Kidney (tissue), 14 donors: ENCODE data around the gene ARAP1. TPM values are rescaled to one million over a fixed set of nuclear protein-coding genes. Genes with fewer than 3 reads are reported as not detected.

Experiments
- DNase-seq, 5 donors: peaks; one replicate each; pipeline ENCODE4 v3.0.0-alpha.2; 2013 to 2020
- FAIRE-seq: peaks from 2 replicates; lab custom pipeline; 2012; peaks lifted over from hg19 to GRCh38; lab: Jason Lieb, UNC
- H3K27ac ChIP-seq, 2 donors: one replicate each; pipeline ENCODE4 v1.7.0; 2013; ENCODE audit warnings: low read depth in 2 of 2, low read length in 2 of 2, inconsistent platforms in 1 of 2
- H3K27me3 ChIP-seq: one replicate; pipeline ENCODE4 v1.7.1; 2013; ENCODE audit warnings: low read length, inconsistent platforms; ENCODE audit not compliant: control insufficient read depth, insufficient read depth
- H3K36me3 ChIP-seq, 3 donors: one replicate each; pipeline versions ENCODE4 v1.7.0 to v1.7.1; 2013; ENCODE audit warnings: low read length in 3 of 3, control low read depth in 1 of 3, inconsistent platforms in 1 of 3; ENCODE audit not compliant: insufficient read depth in 3 of 3, control insufficient read depth in 2 of 3
- H3K4me1 ChIP-seq, 3 donors: one replicate each; pipeline versions ENCODE4 v1.7.0 to v1.7.1; 2013; ENCODE audit warnings: low read length in 3 of 3, inconsistent platforms in 1 of 3, low read depth in 1 of 3; ENCODE audit not compliant: control insufficient read depth in 2 of 3, insufficient read depth in 2 of 3
- H3K4me3 ChIP-seq, 3 donors: one replicate each; pipeline versions ENCODE4 v1.7.0 to v1.8.1; 2013; ENCODE audit warnings: low read length in 3 of 3, control low read depth in 1 of 3, inconsistent platforms in 1 of 3
- H3K9ac ChIP-seq, 3 donors: one replicate each; pipeline versions ENCODE4 v1.7.0 to v1.7.1; 2013; ENCODE audit warnings: low read length in 3 of 3, control low read depth in 1 of 3, inconsistent platforms in 1 of 3
- H3K9me3 ChIP-seq, 3 donors: one replicate each; pipeline versions ENCODE4 v1.7.0 to v1.7.1; 2013; ENCODE audit warnings: low read length in 3 of 3, control low read depth in 1 of 3, inconsistent platforms in 1 of 3; ENCODE audit not compliant: control insufficient read depth in 2 of 3, insufficient read depth in 1 of 3
- intact Hi-C: fragments of 100-400 bp; cut with DNase I; formaldehyde crosslinking; loops from one replicate; pipeline ENCODE4 v1.11.1; 2022
- polyA plus RNA-seq: library from polyadenylated mRNA; stranded (reverse); fragments of 350-450 nt; fragmentation: Illumina TruSeq; extraction: RNeasy Lipid Tissue Mini Kit (QIAGEN cat#74804); gene quantifications from one replicate; pipeline ENCODE4 v1.2.3, GENCODE V29; 2014; ENCODE audit warnings: low read depth, low replicate concordance; ENCODE audit not compliant: insufficient read depth
- total RNA-seq: library from RNA; stranded (reverse); fragmentation: NEBNext Ultra II Directional; extraction: Animal tissue kit (Norgen Biotek cat#: 25700); gene quantifications from one replicate; pipeline ENCODE4 v1.2.1, GENCODE V29; 2021
- TF ChIP-seq, protein P1 (sequence below): IDR thresholded peaks from 3 replicates; pipeline ENCODE4 v1.5.1; 2012; ENCODE audit warnings: mild to moderate bottlenecking, moderate library complexity, borderline replicate concordance; ENCODE audit not compliant: insufficient read depth; ENCODE audit errors: extremely low read depth
- donor health status: control.
- donor health status: control.
- donor health status: control.
- donor health status: control.
- donor health status: control.
- donor health status: DM: yes; HTN: yes; CAD: no.
- donor health status: Normal renal cell carcinoma (clear cell type).

The ARAP1 gene
- total and polyA plus RNA-seq, 2 donors from 2014 or later, result 58.2 to 80.8 TPM

DNA sequence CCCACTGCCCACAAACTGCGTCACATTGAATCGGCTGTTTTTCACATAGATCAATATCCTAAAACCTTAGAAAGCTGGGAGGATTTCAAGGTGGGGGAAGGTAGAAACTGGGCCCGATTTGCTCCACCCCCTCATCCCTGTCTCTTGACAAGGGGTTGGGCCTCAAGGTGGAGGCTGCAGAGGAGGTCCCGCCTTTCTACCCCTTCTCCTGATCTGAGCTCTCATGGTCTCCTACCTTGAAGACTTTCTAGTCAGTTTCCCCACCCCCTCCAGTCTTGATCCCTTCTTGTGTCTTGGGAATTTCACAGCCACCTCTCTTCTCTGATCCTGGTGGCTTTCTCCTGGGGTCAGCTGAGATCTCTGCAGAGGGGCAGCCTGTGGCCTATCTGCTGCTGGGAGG is 46.2 kb upstream of the ARAP1 start:
- Histone ChIP-seq H3K27ac (no peak overlapping the region), H3K4me1 (peaks cover under 1 to 2% (median 2%) of the 10 kb centered on the region in 3 donors), H3K9ac (no peak overlapping the region), H3K9me3 (no peaks in the 10 kb centered on the region), H3K4me3 (no peak overlapping the region), H3K27me3 (no peaks in the 10 kb centered on the region), H3K36me3 (no peaks in the 10 kb centered on the region)
- DNase-seq (no peak), FAIRE-seq (no peak)
- TF ChIP-seq, protein P1, sequence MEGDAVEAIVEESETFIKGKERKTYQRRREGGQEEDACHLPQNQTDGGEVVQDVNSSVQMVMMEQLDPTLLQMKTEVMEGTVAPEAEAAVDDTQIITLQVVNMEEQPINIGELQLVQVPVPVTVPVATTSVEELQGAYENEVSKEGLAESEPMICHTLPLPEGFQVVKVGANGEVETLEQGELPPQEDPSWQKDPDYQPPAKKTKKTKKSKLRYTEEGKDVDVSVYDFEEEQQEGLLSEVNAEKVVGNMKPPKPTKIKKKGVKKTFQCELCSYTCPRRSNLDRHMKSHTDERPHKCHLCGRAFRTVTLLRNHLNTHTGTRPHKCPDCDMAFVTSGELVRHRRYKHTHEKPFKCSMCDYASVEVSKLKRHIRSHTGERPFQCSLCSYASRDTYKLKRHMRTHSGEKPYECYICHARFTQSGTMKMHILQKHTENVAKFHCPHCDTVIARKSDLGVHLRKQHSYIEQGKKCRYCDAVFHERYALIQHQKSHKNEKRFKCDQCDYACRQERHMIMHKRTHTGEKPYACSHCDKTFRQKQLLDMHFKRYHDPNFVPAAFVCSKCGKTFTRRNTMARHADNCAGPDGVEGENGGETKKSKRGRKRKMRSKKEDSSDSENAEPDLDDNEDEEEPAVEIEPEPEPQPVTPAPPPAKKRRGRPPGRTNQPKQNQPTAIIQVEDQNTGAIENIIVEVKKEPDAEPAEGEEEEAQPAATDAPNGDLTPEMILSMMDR, result no peak
- intact Hi-C loops, result no loop called here

DNA sequence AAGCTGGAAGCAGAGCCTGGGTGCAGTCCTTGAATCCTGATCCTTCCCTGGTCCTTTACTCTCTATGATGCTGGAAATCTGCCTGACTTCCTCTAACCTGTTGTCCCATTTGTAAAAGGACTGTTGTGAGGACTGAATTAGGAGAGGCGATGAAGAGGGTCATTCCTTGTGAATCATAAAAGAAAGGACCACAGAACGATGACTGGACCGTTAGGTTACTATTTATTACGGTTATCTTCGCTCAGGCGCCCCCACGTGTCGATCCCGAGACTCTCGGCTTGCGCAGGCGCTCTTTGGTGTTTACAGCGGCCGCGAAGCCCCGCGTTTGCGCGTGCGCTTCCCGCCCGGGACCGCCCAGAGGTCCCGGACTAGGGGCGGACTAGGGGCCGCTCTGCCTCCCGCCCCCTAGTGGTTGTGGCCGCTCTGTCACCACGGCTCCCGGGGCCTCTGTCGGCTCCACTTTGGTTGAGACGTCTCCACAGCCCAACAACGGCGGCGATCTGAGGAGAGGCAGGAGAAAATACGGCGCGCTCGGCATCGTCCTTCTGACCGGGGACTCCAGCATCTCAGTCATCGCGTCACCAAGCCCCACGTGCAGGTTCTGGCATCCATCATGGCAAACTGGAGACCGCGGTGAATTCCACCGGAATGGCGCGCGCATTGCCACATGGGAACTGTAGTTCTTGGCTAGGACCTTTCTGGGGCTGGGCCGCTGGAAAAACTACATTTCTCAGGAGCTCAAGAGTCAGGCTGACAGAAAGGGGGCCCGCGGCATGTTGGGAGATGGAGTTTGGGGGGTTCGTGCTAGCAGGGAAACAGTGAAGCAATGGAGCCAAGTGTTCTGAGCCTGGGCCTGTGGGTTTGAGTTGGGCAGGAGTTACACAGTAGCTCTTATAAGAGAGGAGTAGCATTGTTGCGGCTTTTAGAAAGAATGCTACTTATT is 41.5 kb upstream of the ARAP1 start, which contains the start of gene STARD10:
TSS of gene STARD10 (minus strand) at position 623 of the 943 bp plus-strand sequence. CDS start 12,866 bp downstream, outside the sequence.
- Histone ChIP-seq H3K27me3 (no peaks in the 10 kb centered on the region), H3K27ac (peak within 1 kb of the TSS; percentile 94 to 97), H3K4me1 (peaks cover 2 to 13% (median 12%) of the 10 kb centered on the region in 3 donors), H3K4me3 (peak within 1 kb of the TSS; percentile 78 to 89 (median 88)), H3K9me3 (no peaks in the 10 kb centered on the region), H3K9ac (peak within 1 kb of the TSS; percentile 51 to 88 (median 83)), H3K36me3 (no peaks in the 10 kb centered on the region)
- FAIRE-seq (no peak), DNase-seq (peak; percentile 97 to 99 (median 98))
- TF ChIP-seq, protein P1, result peak; percentile 57
- intact Hi-C loops, result no loop called here

DNA sequence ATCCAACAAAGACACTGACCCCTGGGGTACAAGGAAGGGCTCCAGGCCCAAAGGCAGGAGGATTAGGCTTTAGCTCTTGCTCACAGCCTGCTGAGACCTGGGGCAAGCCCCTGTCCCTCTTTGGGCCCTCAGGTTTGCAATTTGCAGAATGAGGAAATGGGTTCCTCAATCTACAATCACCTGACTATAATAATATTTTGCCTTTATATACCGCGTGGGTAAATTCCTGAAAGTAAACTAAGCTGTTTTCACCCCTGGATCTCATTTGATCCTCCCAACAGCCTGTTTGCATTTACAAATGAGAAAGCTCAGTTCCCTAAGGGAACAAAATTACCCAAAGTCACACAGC is 40.8 kb upstream of the ARAP1 start:
- TF ChIP-seq, protein P1, result no peak
- Histone ChIP-seq H3K27me3 (no peaks in the 10 kb centered on the region), H3K4me1 (peaks cover 2 to 13% (median 12%) of the 10 kb centered on the region in 3 donors), H3K9me3 (no peaks in the 10 kb centered on the region), H3K27ac (peak overlapping the region; percentile 38 to 97), H3K36me3 (no peaks in the 10 kb centered on the region), H3K4me3 (peak overlapping the region; percentile 7 to 88 (median 52)), H3K9ac (peak overlapping the region in 1 of 3 donors; percentile 83)
- peak in 1 of 5 donors; percentile 47 for DNase-seq
- no peak for FAIRE-seq
- intact Hi-C loops, result no loop called here
